ENCODE data around the gene AGBL4. TPM values are rescaled to one million over a fixed set of nuclear protein-coding genes. Genes with fewer than 3 reads are reported as not detected.

Gene AGBL4
- total and polyA plus RNA-seq, 7 donors, result 0.01 to 0.05 TPM; not detected in 5

- DNase-seq (peak in 1 of 2 donors; percentile 19), ATAC-seq (no peak)
- Histone ChIP-seq H3K4me3 (no peak overlapping the region), H3K9me3 (no peaks in the 10 kb centered on the region), H3K27ac (no peak overlapping the region), H3K4me1 (no peaks in the 10 kb centered on the region), H3K36me3 (ENCODE audit: insufficient read depth in 1 of 2, low read depth in 1 of 2) (no peaks in the 10 kb centered on the region), H3K27me3 (ENCODE audit: insufficient read depth in 3 of 3, low read length in 2 of 3) (no peaks in the 10 kb centered on the region)
- TF ChIP-seq, protein P1, sequence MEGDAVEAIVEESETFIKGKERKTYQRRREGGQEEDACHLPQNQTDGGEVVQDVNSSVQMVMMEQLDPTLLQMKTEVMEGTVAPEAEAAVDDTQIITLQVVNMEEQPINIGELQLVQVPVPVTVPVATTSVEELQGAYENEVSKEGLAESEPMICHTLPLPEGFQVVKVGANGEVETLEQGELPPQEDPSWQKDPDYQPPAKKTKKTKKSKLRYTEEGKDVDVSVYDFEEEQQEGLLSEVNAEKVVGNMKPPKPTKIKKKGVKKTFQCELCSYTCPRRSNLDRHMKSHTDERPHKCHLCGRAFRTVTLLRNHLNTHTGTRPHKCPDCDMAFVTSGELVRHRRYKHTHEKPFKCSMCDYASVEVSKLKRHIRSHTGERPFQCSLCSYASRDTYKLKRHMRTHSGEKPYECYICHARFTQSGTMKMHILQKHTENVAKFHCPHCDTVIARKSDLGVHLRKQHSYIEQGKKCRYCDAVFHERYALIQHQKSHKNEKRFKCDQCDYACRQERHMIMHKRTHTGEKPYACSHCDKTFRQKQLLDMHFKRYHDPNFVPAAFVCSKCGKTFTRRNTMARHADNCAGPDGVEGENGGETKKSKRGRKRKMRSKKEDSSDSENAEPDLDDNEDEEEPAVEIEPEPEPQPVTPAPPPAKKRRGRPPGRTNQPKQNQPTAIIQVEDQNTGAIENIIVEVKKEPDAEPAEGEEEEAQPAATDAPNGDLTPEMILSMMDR (IDR thresholded peaks at IDR 0.05), result no peak
- intact Hi-C loops (cut with DNase I), result loop anchor here in 1 of 2 donors (10.0 kb wide), 1 partner anchor 388 kb away; no protein-coding TSS in a partner anchor
Measured at GRCh38 chr1:48492392-48492791, 1531.4 kb downstream of the AGBL4 start.

GRCh38 chr1:48488721-48489120, 1535.0 kb downstream of the AGBL4 start:
- no peaks in the 10 kb centered on the region for H3K4me1 ChIP-seq
- H3K27ac ChIP-seq, result no peak overlapping the region
- ATAC-seq, result no peak
- WGBS, 3 donors, result 46 to 71% (median 69%) methylated on average over 2 of the region's 2 CpGs
- no peaks in the 10 kb centered on the region for H3K27me3 ChIP-seq (ENCODE audit: insufficient read depth in 3 of 3, low read length in 2 of 3)
- H3K9me3 ChIP-seq, result no peaks in the 10 kb centered on the region
- TF ChIP-seq, protein P1 (IDR thresholded peaks at IDR 0.05), result no peak
- intact Hi-C loops (cut with DNase I), result no loop called here
- no peak for DNase-seq
- H3K4me3 ChIP-seq, result no peak overlapping the region
- H3K36me3 ChIP-seq (ENCODE audit: insufficient read depth in 1 of 2, low read depth in 1 of 2), result no peaks in the 10 kb centered on the region

Other genes with a start within 250 kb of the AGBL4 start
- gene ELAVL4, start 85.0 kb upstream of the AGBL4 start, total RNA-seq, result not detected
- gene ELAVL4, start 85.0 kb upstream of the AGBL4 start, polyA plus RNA-seq, result under 1 TPM in 1 of 3 donors, not detected in 2; 0.03 TPM

Data from psoas muscle (tissue), 8 donors.